DMS153 treated with DMSO at 0.1 percent for 48 hours (cell line): ENCODE results near the gene OBSCN.
A peak's percentile ranks its signal among the peaks of the same experiment; 100 is the strongest.

Source experiments
- DNase-seq: peaks from one replicate; lab custom pipeline; 2025; ENCODE audit not compliant: unreplicated experiment; lab: John Stamatoyannopoulos, UW

OBSCN gene

DNA sequence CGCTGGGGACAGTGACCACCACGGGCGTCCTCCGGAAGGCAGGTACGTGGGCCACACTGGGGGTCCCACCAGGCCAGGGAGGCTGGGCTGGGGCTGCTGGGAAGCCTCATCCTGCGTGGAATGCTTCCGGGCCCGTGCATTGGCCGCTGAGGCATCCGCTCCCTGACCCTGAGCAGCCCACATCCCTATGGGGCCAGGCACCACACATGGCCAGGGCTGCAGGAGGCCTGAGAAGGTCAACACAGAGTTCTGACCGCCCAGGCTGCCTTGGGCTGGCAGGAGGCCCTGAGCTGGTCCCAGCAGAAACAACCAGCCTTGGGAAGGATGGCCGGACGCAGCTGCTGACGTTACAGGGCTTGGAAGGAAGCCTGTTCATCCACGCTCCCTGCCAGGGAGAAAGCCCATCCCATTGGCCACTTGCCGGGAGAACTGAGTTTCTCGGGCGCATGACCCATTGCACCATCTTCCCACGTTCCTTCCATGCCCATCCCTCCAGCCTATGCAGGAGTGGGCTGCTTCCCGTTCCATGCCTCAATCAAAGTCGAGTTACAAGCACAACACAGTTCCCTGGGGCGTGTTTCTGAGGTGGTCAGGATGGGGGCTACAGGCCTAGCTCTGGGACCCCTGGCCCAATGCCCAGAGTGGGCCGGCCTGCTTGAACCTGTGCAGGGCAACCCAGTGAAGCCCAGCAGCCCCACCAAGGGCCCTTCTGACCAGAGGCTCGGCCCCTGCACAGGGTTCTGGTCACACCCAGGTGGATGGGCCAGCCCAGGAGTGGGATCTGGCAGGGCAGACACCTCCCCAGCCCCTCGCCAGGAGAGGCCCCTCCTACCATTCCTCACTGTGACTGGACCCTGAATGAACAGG is 167.1 kb downstream of the OBSCN start:
- DNase-seq = no peak

DNA sequence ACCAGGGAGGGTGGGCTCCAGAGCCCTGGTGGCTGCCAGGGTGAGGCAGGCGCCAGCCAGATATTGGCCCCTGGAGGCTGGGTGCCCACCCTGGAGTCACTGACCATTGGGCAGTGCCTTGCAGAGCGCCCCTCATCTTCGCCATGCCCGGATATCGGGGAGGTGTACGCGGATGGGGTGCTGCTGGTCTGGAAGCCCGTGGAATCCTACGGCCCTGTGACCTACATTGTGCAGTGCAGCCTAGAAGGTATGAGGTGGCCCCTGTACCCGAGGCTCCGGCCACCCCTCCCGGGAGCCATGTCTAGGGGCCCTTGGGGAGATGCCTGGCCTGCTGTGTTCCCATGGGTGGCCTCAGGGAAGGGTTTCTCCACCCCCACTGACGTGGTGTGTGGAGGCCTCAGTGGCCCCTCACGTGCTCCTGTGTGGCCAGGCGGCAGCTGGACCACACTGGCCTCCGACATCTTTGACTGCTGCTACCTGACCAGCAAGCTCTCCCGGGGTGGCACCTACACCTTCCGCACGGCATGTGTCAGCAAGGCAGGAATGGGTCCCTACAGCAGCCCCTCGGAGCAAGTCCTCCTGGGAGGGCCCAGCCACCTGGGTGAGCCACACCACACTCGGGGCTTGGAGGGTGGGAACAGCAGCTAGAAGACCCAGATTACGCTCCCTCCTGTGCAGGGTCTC is 167.9 kb downstream of the OBSCN start:
- no peak for DNase-seq

GRCh38 chr1:228376262-228376628 is 168.4 kb downstream of the OBSCN start:
- DNase-seq = no peak

- DNase-seq = no peak
These were observed 169.1 kb downstream of the OBSCN start for GRCh38 chr1:228376651-228377631.

- no peak for DNase-seq
These were observed 169.8 kb downstream of the OBSCN start for GRCh38 chr1:228377664-228378089.

GRCh38 chr1:228378090-228378872 is 170.4 kb downstream of the OBSCN start:
- DNase-seq = peak; percentile 82

DNA sequence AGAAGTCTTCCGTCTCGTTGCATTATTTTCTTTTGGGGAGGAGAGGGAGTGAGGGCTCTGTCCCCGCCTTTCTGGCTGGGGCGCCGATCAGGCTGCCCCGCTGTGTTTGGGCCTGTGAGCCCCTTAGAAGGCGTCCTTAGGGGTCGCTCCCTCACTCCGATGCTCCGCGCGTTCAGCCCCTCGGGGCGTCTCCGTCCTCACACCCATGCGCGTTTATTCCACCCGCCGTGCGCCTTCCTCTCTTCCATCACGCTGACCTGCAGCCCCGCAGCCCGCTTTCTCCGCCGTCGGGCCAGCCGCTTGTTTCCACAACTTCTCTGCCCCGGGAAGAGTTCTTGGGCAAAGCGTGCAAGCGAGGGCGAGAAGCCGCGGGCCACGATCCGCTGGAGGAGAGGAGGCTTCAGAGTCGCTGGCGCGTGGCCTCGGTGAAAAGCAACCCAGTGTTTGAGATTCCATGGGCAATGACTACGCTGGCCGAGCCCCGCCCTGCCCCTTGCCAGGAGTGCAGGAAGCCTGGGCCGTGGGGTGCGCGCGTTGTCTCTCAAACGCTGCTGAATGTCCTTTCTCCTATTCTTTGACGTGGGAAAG is 171.1 kb downstream of the OBSCN start:
- no peak for DNase-seq

DNA sequence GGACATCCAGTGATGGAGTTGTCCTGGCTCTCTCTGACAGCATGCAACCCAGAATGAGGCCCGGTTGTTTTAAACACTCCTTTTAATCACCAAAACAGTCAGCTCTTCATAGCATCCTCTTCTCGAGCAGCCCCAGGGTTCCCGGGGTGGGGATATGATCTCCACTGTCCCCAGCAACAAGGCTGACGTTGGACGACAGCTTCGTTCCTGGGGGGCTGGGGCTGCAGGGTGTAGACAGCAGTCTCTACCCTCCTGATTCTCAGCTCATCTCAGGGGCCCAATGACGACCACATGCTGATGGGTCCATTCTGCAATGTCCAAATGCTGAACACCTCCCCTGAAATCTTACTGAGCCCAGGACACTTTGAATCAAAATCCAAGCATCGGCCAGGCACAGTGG is 171.8 kb downstream of the OBSCN start:
- no peak for DNase-seq

DNA sequence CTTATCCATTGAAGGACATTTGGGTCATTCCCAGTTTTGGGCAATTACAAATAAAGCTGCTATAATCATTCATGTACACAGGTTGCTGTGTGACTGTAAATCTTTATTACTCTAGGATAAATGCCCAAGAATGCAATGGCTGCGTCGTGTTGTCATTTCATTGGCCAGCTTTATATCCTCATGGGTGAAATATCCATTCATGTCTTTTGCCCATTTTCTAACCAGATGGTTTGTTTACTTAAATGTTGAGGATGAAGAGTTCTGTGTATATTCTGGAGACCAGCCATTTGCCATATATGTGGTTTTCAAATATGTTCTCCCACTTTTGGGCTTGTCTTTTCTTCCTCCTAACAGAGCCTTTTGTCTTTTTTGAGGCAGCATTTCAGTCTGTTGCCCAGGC is 173.5 kb downstream of the OBSCN start:
- DNase-seq = no peak

GRCh38 chr1:228383773-228384172 is 175.9 kb downstream of the OBSCN start:
- DNase-seq = no peak

DNA sequence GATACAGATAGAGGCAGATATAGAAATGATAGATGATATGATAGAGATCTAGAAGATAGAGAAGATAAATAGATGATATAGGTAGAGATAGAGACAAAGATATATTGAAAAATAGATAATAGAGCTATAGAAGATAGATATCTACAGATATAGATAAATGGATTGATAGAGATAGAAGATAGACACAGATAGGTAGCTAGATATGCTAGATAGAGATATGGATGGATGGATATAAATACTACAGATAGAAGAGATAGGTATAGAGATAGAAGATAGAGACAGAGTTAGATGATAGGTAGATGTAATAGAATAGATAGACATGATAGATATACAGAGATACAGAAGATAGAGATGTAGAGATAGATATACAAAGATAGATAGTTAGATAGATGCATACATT is 177.4 kb downstream of the OBSCN start:
- DNase-seq = no peak

DNA sequence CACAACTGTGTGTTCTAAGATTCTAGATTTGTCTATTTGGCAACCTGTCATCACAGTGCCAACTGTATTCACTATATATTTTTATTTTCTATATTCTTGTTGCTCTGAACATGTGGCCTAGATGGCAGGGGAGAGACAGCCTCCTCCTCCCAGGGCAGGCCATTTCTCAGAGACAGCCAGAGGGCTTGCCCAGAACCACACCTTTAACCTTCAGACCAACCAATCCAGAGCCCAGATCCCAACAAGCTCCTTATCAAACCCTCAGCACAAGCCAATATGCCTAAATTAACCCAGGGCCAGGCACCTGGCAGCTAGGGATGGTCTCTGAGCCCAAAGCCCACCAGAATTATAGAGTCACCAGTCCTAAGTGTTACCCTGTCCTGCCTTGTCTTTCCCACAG is 179.5 kb downstream of the OBSCN start:
- DNase-seq = no peak

DNA sequence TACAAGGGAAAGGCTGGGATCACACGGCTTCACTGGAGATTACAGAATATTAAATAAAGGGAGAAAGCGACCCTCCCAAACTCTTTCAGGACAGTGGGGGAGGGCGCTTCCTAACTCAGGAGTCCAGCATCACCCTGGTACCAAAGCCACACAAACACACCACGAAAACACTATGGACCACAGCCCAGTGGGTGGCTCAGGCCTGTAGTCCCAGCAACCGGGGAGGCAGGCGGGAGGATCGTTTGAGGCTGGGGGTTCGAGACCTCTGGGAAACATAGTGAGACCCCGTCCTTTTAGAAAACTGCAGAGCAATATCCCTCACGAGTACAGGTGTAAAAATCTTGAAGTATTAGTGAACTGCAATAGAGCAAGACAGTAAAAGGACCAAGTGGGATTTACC is 182.8 kb downstream of the OBSCN start:
- no peak for DNase-seq

- no peak for DNase-seq
These were observed 183.7 kb downstream of the OBSCN start for GRCh38 chr1:228391411-228392020.

DNA sequence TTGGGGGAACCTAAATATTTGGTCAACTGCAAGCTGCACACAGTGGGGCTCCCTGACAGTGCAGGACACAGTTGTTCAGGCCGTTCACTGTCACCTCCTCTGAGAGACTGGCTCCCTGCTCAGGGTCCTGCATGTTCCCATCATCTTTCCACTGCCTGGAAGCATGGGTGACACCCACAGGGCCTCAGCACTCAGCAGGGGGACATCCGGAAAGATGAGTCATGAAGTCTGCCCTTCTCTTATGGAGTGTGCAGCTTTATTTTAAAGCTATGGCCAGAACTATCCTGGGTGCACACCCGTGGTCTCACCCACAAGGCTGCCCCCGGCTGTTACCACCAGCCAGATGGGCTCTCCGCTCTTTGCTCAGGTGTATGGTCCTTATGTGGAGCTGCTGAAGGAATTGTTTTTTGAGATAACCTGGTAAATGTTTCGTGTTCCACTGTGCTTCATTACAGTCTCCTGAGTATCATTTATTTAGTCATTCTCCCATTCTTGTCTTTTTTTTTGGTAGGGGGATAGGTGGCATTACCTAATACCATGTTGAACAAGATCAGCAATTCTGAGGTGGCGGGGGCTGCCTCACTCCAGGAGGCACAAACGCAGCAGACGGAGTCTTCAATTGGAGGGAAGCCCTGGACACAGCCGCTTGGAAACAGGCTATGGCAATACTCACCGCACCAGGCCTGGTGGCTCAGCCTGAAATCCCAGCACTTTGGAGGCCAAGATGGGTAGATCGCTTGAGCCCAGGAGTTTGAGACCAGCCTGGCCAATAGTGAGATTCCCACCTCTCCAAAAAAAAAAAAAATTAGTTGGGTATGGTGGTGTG is 184.5 kb downstream of the OBSCN start:
- DNase-seq = no peak

GRCh38 chr1:228393268-228393701 is 185.4 kb downstream of the OBSCN start:
- no peak for DNase-seq

DNA sequence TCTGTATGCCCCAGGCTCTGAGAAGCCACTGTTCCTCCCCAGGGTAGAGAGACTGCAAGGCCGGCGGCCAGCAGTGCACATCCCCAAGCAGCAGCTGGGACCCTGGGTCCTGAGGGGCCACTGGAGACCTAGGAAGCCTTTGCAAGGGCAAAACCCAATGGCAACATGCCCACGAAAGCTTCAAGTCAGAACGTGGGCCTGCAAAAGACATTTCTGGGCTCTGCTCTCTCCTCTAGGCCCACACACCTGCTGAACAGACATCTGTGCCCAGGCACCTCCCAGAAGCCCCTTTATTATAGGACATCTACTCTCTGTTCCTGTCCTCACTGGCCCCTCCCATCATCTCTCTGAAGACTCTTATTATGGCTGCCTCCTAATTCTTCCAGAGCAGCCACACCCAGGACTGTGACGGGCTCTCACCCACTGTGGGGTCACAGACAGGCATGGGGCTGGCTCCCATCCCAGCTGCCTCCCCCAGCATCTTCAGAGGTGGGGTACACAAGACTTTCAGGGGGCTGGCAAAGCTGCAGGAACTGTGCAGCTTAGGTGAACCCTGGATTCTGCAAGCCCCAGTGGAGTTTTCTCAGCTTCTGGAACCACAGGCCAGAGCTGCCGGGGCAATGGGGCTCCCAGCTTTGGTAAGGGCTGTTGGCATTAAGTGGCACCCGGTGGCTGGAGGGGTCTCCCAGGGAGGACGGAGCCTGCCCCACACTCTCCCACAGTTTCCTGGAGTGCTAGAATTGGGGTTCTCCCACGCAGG is 186.1 kb downstream of the OBSCN start:
- no peak for DNase-seq
